SK-N-SH treated with all-trans-retinoic acid at 6 μM for 48 hours (cell line): ENCODE data around the gene SFMBT1.

Experiments
- ATAC-seq: fragments of 200-7000 bp; cut with Tn5 transposase; 3 replicates; pipeline ENCODE4 v1.9.1; 2020; ENCODE audit warnings: mild to moderate bottlenecking, moderate library complexity
- ARNTL ChIP-seq: fragments of 450-650 bp; formaldehyde crosslinking; IDR thresholded peaks from 2 replicates; pipeline ENCODE4 v1.5.0; 2020; ENCODE audit warnings: low read depth, mild to moderate bottlenecking, moderate library complexity, borderline replicate concordance
- BACH2 ChIP-seq: fragments of 250-450 bp; sonication (Bioruptor Pico); IDR thresholded peaks from 2 replicates; pipeline ENCODE4 v1.9.0; 2021; ENCODE audit warnings: mild to moderate bottlenecking, borderline replicate concordance
- CREB5 ChIP-seq: fragments of 250-450 bp; sonication (Bioruptor Pico); IDR thresholded peaks from 2 replicates; pipeline ENCODE4 v1.5.1; 2020; ENCODE audit warnings: low read depth, mild to moderate bottlenecking, moderate library complexity
- ESRRG ChIP-seq: fragments of 250-450 bp; sonication (Bioruptor Pico); IDR thresholded peaks from 2 replicates; pipeline ENCODE4 v1.6.1; 2021; ENCODE audit warnings: mild to moderate bottlenecking
- GLIS3 ChIP-seq: fragments of 250-450 bp; sonication (Bioruptor Pico); IDR thresholded peaks from 2 replicates; pipeline ENCODE4 v1.5.0; 2020; ENCODE audit warnings: mild to moderate bottlenecking, moderate library complexity
- ISL1 ChIP-seq: fragments of 250-450 bp; sonication (Bioruptor Pico); IDR thresholded peaks from 2 replicates; pipeline ENCODE4 v2.1.2; 2022; ENCODE audit warnings: mild to moderate bottlenecking, moderate library complexity
- OSR1 ChIP-seq: fragments of 250-450 bp; sonication (Bioruptor Pico); IDR thresholded peaks from 2 replicates; pipeline ENCODE4 v1.8.0; 2022; ENCODE audit warnings: moderate library complexity, mild to moderate bottlenecking, inconsistent platforms
- POU6F1 ChIP-seq: fragments of 250-450 bp; sonication (Bioruptor Pico); IDR thresholded peaks from 2 replicates; pipeline ENCODE4 v1.8.0; 2021; ENCODE audit warnings: low read depth, mild to moderate bottlenecking, moderate library complexity, borderline replicate concordance
- PPARA ChIP-seq: fragments of 250-450 bp; sonication (Bioruptor Pico); IDR thresholded peaks from 2 replicates; pipeline ENCODE4 v1.5.0; 2020; ENCODE audit warnings: mild to moderate bottlenecking, borderline replicate concordance
- RARB ChIP-seq: fragments of 250-450 bp; sonication (Bioruptor Pico); IDR thresholded peaks from 2 replicates; pipeline ENCODE4 v1.8.0; 2021; ENCODE audit warnings: mild to moderate bottlenecking, moderate library complexity
- SNAI2 ChIP-seq: fragments of 250-450 bp; sonication (Bioruptor Pico); IDR thresholded peaks from 2 replicates; pipeline ENCODE4 v1.5.0; 2020; ENCODE audit warnings: mild to moderate bottlenecking, moderate library complexity
- TCF4 ChIP-seq: fragments of 250-450 bp; sonication (Bioruptor Pico); IDR thresholded peaks from 2 replicates; pipeline ENCODE4 v1.8.0; 2021; ENCODE audit warnings: mild to moderate bottlenecking, moderate library complexity, borderline replicate concordance
- TOX ChIP-seq: fragments of 250-450 bp; sonication (Bioruptor Pico); IDR thresholded peaks from 2 replicates; pipeline ENCODE4 v1.8.0; 2021; ENCODE audit warnings: mild to moderate bottlenecking, moderate library complexity, borderline replicate concordance
- ZC3H10 ChIP-seq: fragments of 250-450 bp; sonication (Bioruptor Pico); IDR thresholded peaks from 2 replicates; pipeline ENCODE4 v1.5.1; 2021; ENCODE audit warnings: mild to moderate bottlenecking, moderate library complexity
- ZFP30 ChIP-seq: fragments of 450-650 bp; formaldehyde crosslinking; IDR thresholded peaks from 2 replicates; pipeline ENCODE4 v1.5.0; 2022; ENCODE audit warnings: mild to moderate bottlenecking, moderate library complexity
- ZNF565 ChIP-seq: fragments of 450-650 bp; formaldehyde crosslinking; conservative IDR thresholded peaks from 2 replicates; pipeline ENCODE4 v1.5.0; 2020; ENCODE audit warnings: low read depth, mild to moderate bottlenecking, moderate library complexity
- ZNF8 ChIP-seq: fragments of 450-650 bp; formaldehyde crosslinking; IDR thresholded peaks from 2 replicates; pipeline ENCODE4 v1.5.0; 2020; ENCODE audit warnings: mild to moderate bottlenecking, moderate library complexity
- TF ChIP-seq, protein P1 (sequence below): fragments of 250-450 bp; sonication (Bioruptor Pico); IDR thresholded peaks from 2 replicates; pipeline ENCODE4 v1.5.1; 2021; ENCODE audit warnings: mild to moderate bottlenecking, moderate library complexity
- TF ChIP-seq, protein P2 (sequence below): fragments of 250-450 bp; sonication (Bioruptor Pico); IDR thresholded peaks from 2 replicates; pipeline ENCODE4 v1.8.0; 2020; ENCODE audit warnings: mild to moderate bottlenecking, moderate library complexity, borderline replicate concordance

Gene SFMBT1

GRCh38 chr3:53072653-53073552 is 27.0 kb upstream of the SFMBT1 start:
- TF ChIP-seq RARB (CRISPR knock-in tag) (no peak), ZFP30 (CRISPR knock-in tag) (no peak), ZNF8 (CRISPR knock-in tag) (no peak), BACH2 (no peak)
- TF ChIP-seq, protein P1, sequence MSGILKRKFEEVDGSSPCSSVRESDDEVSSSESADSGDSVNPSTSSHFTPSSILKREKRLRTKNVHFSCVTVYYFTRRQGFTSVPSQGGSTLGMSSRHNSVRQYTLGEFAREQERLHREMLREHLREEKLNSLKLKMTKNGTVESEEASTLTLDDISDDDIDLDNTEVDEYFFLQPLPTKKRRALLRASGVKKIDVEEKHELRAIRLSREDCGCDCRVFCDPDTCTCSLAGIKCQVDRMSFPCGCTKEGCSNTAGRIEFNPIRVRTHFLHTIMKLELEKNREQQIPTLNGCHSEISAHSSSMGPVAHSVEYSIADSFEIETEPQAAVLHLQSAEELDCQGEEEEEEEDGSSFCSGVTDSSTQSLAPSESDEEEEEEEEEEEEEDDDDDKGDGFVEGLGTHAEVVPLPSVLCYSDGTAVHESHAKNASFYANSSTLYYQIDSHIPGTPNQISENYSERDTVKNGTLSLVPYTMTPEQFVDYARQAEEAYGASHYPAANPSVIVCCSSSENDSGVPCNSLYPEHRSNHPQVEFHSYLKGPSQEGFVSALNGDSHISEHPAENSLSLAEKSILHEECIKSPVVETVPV (CRISPR knock-in tag): no peak
- ATAC-seq: peak; percentile 97

DNA sequence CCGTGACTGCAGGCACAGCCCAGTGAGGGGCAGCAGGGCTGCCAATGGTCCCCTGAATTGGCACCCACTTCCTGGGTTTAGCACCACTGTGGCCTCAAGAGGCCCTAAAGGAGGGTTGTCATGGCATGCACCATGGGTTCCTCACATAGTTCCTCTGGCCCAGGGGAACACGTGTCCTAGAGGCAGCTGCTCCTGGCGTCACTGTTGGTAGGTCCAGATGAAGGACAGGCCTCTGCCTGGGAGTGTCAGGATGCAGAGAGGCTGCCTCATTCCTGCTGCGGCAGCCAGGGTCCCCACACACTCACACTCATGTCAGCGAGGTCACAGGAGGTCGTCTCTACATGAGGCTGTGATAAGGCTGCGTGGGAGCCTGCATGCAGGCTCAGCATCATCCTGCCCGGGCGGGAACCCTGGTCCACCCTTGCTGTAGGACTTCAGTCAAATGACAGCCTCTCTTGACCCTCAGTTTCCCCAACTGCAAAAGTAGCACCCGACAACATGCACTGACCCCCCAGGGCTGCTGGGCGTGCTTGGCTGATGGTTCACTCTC is 26.1 kb upstream of the SFMBT1 start:
- no peak for ATAC-seq
- TF ChIP-seq SNAI2 (CRISPR knock-in tag) (no peak), CREB5 (CRISPR knock-in tag) (no peak), ARNTL (CRISPR knock-in tag) (no peak), ZC3H10 (CRISPR knock-in tag) (no peak), ZNF565 (CRISPR knock-in tag) (no peak), POU6F1 (CRISPR knock-in tag) (no peak), OSR1 (CRISPR knock-in tag) (no peak), ZNF8 (CRISPR knock-in tag) (no peak), ESRRG (CRISPR knock-in tag) (no peak), BACH2 (no peak), ISL1 (CRISPR knock-in tag) (no peak), RARB (CRISPR knock-in tag) (no peak)
- TF ChIP-seq, protein P2, sequence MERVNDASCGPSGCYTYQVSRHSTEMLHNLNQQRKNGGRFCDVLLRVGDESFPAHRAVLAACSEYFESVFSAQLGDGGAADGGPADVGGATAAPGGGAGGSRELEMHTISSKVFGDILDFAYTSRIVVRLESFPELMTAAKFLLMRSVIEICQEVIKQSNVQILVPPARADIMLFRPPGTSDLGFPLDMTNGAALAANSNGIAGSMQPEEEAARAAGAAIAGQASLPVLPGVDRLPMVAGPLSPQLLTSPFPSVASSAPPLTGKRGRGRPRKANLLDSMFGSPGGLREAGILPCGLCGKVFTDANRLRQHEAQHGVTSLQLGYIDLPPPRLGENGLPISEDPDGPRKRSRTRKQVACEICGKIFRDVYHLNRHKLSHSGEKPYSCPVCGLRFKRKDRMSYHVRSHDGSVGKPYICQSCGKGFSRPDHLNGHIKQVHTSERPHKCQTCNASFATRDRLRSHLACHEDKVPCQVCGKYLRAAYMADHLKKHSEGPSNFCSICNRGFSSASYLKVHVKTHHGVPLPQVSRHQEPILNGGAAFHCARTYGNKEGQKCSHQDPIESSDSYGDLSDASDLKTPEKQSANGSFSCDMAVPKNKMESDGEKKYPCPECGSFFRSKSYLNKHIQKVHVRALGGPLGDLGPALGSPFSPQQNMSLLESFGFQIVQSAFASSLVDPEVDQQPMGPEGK (CRISPR knock-in tag): no peak
- TF ChIP-seq, protein P1 (CRISPR knock-in tag): no peak

DNA sequence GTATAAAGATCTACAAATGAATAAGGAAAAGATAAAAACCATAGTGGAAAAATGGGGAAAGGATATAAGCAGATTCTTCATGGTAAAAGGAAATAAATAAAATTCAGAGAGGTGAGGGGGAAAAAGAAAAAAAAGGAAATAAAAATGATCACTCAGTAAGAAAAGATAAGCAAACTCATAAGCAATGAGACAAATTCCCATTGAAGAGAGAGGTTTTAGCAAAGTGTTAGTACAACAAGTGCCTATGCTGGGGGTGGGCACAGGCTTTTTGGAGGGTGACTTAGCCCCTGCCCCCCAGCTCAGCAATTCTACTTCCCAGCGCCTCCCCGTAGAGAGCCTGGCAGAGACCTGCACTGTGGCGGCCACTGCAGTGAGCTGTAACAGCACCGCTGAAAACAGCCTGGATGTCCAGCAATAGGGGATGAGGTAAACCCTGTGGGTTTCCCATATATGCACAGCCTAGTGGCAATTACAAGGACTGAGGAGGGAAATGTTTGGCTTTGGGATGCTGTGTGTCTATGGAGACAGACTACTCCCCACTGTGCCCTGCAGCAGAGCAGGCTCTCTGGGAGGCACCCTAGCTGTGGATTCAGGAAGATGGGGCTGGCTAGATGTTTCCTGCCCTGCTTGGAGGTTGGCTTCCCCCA is 23.7 kb upstream of the SFMBT1 start:
- no peak for ATAC-seq
- TF ChIP-seq ZNF8 (CRISPR knock-in tag): no peak
- TF ChIP-seq, protein P1 (CRISPR knock-in tag): no peak
- TF ChIP-seq TOX: no peak
- no peak for TF ChIP-seq TCF4 (CRISPR knock-in tag)
- no peak for TF ChIP-seq POU6F1 (CRISPR knock-in tag)
- no peak for TF ChIP-seq ZNF565 (CRISPR knock-in tag)
- no peak for TF ChIP-seq GLIS3
- no peak for TF ChIP-seq ZC3H10 (CRISPR knock-in tag)
- TF ChIP-seq, protein P2 (CRISPR knock-in tag): no peak
- no peak for TF ChIP-seq CREB5 (CRISPR knock-in tag)
- TF ChIP-seq SNAI2 (CRISPR knock-in tag): no peak
- no peak for TF ChIP-seq PPARA (CRISPR knock-in tag)
- no peak for TF ChIP-seq ESRRG (CRISPR knock-in tag)
